Coronary artery (tissue), 2 donors: ENCODE measurements around the gene TFB2M.
"Not testable (repeated sequence)": the region's sequence is repeated elsewhere in the genome, so short reads cannot be mapped to it uniquely, and the experiment has no call there.

Experiments
- DNase-seq: peaks from one replicate; pipeline ENCODE4 v3.0.0-alpha.2; 2017; ENCODE audit warnings: low spot score
- H3K27ac ChIP-seq, 2 donors: fragments of 200-600 bp; sonication (generic); one replicate each; pipeline ENCODE4 v1.5.1; 2016 to 2019
- H3K4me3 ChIP-seq: fragments of 200-600 bp; sonication (generic); 2 replicates; pipeline ENCODE4 v1.5.1; 2016; ENCODE audit warnings: mild to moderate bottlenecking, moderate library complexity
- CTCF ChIP-seq: fragments of 200-600 bp; sonication (generic); IDR thresholded peaks from one replicate; pipeline ENCODE4 v1.5.1; 2019; ENCODE audit warnings: antibody characterized with exemption

Gene TFB2M

DNA sequence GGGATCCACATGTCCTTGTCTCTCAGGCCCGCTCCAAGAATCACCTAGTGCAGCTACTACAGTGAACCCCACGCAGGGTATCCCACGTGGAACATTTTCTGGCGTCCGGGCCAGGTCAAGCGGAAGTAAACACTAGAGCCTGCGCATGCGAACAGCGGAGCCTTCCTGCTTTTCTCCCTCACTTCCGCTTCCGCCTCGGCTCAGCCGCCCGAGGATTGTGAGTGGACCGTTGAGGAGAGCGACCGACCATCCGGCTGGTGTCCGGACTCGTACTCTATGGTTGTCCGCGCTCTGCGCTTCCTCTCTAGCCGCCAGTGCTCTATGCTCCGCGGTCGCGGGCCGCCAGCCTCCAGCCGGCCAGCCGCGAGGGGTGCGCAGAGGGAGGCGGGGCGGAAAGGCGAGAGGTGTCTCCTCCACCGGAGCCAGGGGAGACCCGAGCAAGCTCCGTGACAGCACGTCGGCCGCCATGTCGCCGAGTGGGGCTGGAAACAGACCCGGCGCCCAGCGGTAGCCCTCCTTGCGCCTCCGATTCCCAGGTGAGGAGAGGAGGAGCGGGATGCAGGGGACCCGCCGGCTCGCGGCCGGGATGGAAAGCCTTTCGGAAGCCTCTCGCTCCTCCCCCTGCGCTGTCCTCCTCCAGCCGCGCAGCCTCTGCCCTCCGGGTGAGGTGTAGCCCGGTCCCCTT is at the start of gene TFB2M, which contains the start of gene CNST:
TFB2M (minus strand) TSS at position 134 of the 685 bp plus-strand sequence; CDS start at position 11, 123 bp downstream.
CNST (plus strand) TSS at position 329 of the 685 bp plus-strand sequence. CDS start 25,107 bp downstream, outside the sequence.
- Histone ChIP-seq H3K27ac (peak within 1 kb of the TSS; percentile 92 to 97), H3K4me3 (peak within 1 kb of the TSS; percentile 75)
- no peak for TF ChIP-seq CTCF
- peak; percentile 98 for DNase-seq

- no peak for TF ChIP-seq CTCF
- H3K4me3 ChIP-seq = no peak overlapping the region
- DNase-seq = no peak
- no peak overlapping the region for H3K27ac ChIP-seq
Observed at GRCh38 chr1:246613096-246613758, 47.2 kb upstream of the TFB2M start.

DNA sequence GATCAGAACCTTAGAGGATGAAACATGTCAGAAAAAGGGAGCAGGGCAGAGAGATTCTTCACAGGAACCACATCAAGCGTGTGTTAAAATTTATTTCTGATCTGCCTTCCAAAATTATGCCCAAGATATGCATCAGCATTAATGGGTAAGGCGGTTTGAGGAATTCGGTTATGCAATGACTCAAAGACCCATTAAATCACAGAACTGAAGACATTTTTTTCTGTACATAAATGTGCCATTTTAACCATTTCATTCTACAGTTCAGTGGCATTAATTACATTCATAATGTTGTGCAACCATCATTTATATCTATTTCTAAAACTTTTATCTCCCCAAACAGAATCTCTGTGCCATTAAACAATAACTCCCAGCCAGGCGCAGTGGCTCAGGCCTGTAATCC is 43.6 kb upstream of the TFB2M start:
- Histone ChIP-seq H3K27ac (no peak overlapping the region), H3K4me3 (peak overlapping the region; percentile 3)
- no peak for TF ChIP-seq CTCF
- no peak for DNase-seq

- peak overlapping the region in 1 of 2 donors; percentile 24 for H3K27ac ChIP-seq
- TF ChIP-seq CTCF = no peak
- no peak for DNase-seq
- peak overlapping the region; percentile 3 for H3K4me3 ChIP-seq
Observed at GRCh38 chr1:246608616-246609376, 42.7 kb upstream of the TFB2M start.

DNA sequence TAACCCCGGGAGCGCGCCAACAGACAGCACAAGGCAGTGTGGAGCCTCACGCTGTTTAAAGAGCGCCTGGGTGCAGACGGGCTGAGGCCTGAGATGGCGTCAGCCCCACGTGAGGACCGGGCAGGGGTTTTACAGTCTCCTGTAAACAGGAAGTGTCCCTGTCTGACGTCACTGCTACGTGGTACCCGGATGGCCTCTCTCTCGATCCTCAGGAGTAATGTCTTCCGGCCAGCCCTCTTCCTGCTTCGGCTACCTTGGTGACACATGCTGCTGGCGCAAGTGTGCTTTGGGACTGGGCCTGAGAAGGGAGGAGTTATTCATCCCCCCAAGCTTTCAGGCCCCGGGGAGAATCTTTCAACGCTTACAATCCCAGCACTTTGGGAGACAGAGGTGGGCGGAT is 41.4 kb upstream of the TFB2M start:
- no peak for DNase-seq
- no peak for TF ChIP-seq CTCF
- no peak overlapping the region for H3K27ac ChIP-seq
- no peak overlapping the region for H3K4me3 ChIP-seq

DNA sequence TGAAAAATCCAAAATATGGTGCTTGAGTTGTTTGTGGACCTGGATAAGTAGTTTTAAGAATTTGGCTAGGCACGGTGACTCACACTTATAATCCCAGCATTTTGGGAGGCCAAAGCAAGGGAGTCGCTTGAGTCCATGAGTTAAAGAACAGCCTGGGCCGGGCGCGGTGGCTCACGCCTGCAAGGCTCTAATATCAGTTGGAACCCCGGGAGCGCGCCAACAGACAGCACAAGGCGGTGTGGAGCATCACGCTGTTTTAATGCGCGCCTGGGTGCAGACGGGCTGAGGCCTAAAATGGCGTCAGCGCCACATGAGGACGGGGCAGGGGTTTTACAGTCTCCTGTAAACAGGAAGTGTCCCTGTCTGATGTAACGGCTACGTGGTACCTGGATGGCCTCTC is 39.2 kb upstream of the TFB2M start:
- not testable (repeated sequence) for H3K27ac ChIP-seq, DNase-seq

DNA sequence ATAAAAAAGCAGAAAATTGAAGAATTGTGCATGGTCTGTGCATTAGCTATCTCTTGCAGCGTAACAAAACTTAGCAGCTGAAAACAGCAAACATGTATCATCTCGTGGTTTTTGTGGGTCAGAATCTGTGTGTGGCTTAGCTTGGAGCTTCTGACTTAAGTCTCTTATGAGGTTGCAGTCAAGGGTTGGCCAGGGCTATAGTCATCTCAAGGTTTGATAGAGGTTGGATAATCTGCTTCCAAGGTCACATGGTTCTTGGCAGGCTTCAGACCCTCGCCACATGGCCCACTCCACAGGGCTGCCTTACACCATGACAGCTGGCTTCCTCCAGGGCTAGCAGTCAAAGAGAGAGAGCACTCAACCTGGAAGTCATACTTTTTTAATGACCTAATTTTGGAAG is 36.1 kb upstream of the TFB2M start:
- no peak for DNase-seq
- Histone ChIP-seq H3K27ac (no peak overlapping the region), H3K4me3 (no peak overlapping the region)
- no peak for TF ChIP-seq CTCF

More for the DNA sequence above, 39.2 kb upstream of the TFB2M start:
- H3K4me3 ChIP-seq = not testable (repeated sequence)
